ENCODE results near the gene MISP.

DNA sequence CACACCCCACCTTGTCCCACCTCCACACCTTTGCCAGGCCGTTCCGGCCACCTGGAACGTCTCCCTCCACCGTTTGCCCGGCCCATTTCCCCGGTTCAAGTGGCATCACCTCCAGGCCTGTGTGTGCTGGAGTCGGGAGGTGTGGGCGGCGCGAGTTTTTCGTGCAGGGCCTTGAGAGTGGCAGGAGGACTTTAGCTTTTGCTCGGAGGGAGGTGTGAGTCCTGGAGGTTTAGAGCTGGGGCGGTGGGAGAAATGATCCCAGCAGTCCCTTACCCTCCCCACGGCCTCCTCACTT lies 46.5 kb upstream of the MISP start:
- TF ChIP-seq POLR2A (IDR thresholded peaks at IDR 0.05) (no peak), EP300 (IDR thresholded peaks at IDR 0.05; ENCODE audit: low read depth) (no peak)
- TF ChIP-seq, protein P1, sequence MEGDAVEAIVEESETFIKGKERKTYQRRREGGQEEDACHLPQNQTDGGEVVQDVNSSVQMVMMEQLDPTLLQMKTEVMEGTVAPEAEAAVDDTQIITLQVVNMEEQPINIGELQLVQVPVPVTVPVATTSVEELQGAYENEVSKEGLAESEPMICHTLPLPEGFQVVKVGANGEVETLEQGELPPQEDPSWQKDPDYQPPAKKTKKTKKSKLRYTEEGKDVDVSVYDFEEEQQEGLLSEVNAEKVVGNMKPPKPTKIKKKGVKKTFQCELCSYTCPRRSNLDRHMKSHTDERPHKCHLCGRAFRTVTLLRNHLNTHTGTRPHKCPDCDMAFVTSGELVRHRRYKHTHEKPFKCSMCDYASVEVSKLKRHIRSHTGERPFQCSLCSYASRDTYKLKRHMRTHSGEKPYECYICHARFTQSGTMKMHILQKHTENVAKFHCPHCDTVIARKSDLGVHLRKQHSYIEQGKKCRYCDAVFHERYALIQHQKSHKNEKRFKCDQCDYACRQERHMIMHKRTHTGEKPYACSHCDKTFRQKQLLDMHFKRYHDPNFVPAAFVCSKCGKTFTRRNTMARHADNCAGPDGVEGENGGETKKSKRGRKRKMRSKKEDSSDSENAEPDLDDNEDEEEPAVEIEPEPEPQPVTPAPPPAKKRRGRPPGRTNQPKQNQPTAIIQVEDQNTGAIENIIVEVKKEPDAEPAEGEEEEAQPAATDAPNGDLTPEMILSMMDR (IDR thresholded peaks at IDR 0.05), result no peak

Measured in transverse colon (tissue), 3 donors.